Activated gamma-delta T cell (primary cell): ENCODE measurements around the gene PRDM2.

Experiments used
- DNase-seq: peaks from one replicate; lab custom pipeline; 2025; lab: John Stamatoyannopoulos, UW

The PRDM2 gene

DNA sequence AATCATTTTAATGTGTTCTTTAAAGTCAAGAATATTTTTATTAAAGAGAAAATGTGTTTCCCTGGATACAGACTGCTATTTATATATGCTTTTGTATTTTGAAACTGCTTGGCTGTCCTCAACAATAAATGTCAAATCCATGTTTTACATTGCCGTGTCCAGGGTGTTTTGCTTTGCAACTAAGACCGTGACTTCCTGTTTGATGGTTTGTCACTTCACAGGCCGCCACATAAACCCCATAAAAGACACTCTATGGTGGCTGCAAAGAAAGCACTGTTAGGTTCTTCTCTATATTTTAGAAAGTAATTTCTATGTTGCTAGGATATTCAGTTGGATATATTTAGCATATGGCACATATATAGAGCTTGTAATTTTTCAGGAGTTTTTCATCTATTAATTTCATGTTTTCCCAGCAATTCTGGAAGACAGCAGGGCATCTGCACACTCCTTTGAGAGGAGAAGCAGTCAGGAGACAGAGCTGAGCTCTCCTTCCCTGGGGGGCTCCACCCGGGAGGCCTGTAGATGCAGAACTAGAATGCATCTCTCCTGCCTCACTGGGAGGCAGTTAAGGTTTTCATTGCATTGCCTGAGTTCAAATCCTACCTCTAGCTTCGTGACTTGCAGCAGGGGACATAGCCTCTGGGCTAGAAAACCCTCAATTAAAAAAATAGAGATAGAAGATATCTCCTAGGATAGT is 33.1 kb downstream of the PRDM2 start:
- no peak for DNase-seq

DNA sequence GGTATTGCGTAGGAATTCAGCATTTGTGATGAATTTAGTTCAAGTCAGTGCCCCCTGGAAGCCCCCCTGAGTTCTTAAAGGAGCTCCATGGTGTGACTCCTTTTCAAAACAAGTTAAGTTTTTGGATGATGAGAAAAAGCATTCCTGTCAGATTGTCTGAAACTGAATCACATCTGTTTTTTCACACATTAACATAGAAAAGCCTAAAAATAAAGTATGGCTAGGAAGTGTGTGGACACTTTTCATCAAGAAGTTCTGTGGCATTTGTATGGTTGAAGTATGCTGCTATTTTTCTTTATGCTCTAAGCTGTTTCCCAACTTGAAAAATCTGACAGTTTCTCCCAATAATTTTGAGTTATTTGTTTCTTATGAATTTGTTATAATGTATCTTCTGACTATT is 33.7 kb downstream of the PRDM2 start:
- DNase-seq: no peak

DNA sequence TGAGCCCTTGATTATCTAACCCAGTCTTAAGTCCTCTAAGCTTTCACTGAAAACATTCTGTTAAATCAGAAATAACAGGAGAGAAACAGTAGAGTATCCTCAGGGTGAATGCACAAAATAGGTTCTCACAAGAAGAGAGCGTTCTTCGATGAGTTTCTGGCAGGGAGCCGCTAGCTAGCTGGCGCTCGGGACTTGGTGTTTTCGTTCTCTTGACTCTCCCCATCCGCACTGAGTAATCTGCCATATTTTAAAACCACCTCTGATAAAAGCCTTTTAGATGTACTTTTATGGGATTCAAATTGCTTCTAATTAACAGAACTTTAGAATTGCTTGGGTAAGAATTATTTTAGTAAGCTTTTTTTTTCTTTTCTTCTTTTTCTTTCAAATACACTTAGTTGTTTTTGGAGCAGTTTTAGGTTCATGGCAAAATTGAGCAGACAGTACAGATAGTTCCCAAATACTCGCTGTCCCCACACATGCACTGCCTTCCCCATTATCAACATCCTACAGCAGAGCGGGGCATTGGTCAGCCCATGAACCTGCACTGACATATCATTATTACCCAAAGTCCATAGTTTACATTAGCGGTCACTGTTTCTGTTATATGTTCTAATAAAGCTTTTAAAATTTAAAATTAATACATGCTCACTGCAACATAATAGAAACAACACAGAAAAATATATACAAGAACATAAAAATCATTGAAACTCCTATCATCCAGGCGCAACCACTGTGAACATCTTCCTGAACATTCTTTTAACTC is 35.4 kb downstream of the PRDM2 start:
- no peak for DNase-seq

DNA sequence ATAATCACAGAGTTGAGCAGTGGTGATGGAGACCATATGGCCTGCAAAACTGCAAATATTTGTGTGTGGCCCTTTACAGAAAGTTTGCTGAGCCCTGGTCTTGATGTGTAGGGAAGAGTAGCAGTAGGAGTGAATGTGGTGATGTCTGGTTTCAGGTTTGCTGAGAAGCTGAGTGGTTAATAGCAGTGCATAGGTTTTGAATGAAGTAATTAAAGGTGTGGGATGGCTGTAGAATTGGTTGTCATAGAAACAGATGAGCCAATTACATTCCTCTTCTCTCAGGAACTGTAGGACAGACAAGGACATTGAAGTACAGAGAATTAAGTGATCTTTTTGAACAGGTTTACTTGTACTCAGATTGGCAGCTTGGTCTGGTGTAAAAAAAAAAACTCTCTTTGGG is 37.4 kb downstream of the PRDM2 start:
- no peak for DNase-seq

DNA sequence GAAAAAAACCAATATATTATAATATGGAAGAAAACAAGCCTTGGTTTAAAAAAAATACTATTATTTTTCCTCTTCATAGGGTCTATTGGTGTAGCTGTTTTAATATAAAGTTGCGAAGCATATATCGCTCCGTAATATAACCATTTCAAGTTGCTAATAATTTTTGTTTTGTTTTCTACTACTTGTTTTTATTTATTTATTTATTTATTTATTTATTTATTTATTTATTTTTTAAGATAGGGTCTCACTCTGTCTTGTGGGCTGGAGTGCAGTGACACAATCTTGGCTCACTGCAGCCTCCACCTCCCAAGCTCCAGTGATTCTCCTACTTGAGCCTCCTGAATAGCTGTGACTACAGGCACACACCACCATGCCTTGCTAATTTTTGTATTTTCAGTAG is 46.4 kb downstream of the PRDM2 start:
- DNase-seq: no peak

DNA sequence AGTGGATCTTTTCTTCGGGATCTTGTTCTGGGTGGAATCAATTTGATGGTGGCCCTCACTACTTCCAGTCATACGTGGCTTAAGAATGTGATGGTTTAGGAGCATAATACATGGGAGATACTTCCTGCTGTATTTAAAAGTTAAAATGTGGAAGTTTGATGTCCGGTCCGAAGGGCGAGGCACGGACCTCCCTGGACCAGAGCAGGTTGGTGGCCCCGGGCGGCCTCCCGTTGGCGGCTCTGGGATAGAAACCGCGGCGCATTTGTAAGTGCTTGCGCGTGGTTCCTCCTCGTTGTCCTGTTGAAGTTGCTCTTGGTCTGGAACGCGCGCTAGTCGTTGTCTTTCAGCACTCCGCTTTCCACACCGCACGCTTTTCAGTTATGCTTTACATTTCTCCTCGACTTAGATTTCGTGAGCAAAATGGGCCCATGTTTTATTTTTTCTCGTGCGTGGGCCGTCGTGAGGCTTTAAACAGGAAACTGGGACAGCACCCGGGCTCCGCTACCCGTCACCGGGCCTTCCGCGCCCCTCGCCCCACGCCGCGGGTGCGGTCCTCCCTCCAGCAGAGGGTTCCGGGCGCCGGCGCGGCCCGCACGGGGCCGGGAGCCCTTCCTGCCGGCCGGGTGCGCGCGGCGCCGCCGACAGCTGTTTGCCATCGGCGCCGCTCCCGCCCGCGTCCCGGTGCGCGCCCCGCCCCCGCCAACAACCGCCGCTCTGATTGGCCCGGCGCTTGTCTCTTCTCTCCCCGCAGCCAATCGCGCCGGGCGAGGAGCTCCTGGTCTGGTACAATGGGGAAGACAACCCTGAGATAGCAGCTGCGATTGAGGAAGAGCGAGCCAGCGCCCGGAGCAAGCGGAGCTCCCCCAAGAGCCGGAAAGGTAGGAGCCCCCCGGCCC is 48.9 kb downstream of the PRDM2 start:
- peak; percentile 98 for DNase-seq

DNA sequence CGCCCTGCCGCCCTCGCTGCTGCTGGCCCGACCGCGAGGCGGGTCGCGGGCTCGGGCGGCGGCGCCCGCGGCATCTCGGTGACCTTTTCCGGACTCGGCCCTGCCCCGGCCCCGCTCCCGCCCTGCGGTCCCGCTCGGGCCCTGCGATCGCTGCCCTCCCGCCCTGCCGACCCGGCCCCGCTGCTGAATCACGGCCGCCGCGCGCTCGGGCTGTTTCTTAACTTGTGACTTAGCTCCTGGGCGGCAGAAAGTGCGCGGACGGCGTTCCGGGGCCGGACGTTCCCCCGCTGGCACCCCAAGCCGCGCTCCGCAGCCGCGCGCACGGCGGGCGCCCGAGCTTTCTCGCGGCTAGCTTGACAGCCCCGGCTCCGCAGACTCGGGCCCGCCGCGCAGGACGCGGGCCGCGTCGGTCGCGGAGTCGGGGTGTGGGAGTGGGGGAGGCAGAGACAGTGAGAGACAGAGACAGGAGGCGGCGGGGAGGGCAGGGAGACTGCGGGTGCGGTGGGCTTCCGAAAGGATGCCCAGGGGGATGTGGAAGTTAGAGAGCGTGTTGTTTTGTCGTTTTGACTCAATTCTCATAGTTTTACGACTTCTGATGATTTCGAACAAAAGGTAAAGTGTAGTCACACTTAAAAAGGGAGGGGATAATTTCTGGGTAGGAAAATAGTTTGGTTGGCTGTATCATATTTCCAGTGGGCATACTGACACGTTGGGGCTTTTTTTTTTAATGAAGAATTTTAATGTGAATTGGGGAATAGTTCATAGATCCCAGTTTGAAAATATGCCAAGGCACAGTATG is 49.8 kb downstream of the PRDM2 start:
- no peak for DNase-seq

DNA sequence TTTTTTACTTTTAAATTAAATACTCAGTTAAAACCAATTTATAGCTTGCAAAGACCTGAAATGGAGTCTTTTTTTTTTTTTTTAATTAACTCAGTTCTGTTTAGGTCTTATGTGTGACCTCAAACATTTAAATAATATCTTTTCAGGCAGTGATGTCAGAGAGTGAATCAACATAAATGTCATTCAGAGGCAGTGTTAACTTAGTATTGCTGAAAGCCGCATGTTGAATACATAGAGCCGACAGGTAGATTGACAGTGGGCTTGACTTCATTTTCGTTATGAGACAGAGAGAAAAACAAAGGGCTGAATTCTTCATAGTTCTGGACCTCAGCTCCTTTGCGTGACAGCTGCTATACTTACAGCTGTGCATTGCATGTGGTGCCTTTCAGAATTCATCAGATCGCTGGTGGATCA is 51.5 kb downstream of the PRDM2 start:
- no peak for DNase-seq

DNA sequence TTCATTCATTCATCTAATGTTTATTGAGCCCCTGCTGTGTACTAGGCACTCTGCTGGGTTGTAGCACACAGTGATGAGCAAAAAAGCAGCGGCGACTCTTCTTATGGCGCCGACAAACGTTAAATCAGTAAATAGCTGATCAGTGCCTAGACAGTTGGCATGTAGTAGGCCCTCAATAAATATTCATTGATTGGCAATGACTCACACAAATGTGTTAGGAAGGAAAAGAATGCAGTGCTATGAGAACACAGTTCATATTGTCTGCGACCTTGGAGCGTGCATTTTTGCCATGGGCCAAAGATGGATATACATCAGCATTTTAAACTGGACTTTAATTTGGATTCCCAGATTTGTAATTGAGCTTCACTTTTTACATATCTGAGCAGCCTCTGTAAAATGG is 52.0 kb downstream of the PRDM2 start:
- no peak for DNase-seq

DNA sequence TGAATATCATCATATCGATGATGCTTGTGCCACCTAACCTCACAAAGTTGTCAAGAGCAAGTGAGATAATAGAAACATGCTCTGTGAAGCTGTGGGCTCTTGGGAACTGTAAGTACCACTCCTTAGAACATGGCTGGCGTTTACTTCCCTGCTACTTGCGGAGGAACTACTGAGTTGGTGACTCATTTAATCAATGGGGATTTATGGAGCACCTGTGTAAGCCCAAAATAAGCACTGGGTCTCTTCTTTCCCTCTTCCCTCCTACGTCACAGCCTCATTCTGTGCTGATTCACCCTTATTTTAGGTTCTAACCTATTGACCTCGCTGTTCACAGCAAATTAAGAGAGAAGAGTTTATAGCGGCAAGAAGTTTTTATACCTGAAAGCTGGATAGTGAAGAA is 52.9 kb downstream of the PRDM2 start:
- DNase-seq: no peak

DNA sequence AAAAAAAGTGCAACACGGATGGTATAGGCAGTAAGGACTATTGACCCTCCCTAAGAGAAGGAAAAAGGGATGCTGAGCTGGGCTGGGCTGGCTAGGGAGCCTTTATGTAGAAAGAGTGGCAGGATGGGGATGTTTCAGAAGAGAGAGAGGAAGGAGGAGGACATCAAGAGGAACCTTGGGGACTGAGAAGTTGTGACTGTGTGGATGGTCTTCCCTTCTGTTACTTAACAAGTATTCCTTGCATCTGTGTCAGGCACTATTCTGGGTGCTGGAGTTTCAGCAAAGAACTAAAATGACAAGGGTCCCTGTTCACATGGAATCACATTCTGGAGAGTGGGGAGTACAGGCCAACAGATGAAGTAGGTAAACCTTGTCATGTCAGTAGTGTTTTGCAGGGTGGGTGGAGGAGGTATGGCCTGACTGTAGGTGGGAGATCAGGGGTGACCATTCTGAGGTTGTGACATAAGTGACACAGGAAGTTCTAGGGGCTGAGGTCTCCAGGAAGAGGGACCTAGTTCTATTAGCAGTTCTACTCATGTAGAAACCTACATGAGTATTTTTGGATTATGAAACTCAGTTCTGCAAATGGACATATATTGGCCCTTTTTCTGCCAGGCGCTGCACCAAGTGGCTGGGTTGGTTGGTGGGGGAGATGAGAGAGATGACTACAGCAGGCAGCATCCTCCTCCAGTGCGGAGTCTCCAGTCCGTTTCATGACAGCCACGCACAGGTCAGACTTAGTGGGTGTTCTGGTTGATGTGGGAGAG is 53.8 kb downstream of the PRDM2 start:
- DNase-seq: no peak

DNA sequence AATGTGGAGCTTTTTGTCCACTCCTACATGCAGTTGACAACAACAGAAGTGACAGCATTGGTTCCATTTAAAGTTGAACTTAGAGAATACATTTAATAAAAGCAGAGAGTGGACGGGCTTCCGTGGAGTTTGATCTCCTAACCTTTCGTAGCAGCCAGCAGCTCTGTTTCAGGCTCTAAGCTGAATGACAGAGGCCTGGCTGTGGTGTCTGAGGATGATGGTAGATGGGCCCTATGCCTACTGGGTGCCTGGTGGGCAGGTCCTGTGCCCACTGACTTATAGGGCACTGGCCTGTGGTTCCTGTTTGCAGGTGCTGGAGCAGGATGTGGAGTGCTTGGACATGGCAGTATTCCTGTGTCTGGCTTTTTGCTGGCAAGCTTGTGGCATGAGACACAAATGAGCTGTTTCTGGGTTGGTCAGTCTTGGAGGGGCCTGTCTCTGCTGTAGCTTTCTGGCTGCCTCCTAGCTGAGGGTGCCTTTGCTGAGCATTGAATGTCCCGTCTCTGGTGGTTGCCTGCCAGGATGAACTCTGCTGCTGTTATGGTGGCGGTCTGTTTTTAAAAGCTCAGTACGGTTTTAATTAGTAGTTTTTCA is 54.6 kb downstream of the PRDM2 start:
- no peak for DNase-seq

DNA sequence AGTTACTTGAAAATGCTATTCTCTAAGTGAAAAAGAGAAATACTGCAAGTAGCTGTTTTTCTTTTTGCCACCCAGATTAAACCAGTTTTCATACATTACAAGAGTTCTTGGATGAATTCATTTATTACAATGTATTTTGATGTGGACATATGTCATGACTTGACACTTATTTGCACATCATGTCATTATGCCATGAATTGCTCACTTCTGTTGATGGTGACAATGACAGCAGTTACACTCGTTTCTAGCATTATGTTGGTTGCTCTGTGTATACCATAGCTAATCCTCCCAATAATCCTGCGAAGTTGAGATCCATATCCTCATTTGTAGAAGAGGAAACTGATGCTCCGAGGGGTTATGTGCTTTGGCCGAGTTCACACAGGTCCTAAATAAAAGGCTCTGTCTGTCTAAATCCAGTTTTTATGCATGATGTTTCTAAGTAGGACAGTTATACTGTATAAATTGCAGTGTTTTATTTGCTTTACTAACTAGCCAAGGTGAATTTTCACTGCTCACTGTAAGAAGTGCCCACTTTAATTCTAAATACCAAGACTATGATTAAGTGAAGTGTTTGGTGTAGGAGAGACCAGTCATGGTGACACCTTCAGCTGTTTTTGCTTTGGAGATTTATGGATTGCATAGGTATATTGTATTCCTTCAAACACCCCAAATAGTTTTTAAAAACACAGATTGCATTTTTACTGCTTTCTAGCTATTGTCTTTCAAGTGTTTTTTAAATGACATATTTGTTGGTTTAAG is 56.7 kb downstream of the PRDM2 start:
- DNase-seq: no peak

DNA sequence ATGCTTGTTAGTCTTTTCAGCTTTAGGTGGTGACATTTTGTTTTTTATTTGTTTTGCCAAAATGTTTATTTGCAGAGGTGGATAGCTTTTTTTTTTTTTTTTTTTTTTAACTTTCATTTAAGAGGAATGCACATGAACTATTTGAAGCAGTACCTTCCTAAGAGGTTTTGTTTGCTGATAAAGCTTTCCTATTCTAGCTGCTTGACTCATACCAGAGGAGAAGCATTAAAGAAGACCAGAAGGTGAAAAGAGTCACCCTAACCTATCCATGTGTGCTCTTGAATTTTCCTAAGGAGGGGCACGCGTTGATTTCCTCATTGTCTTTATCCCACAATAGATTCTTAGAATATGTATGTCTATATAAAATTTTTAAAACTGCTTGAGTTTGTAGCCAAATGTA is 57.7 kb downstream of the PRDM2 start:
- no peak for DNase-seq

DNA sequence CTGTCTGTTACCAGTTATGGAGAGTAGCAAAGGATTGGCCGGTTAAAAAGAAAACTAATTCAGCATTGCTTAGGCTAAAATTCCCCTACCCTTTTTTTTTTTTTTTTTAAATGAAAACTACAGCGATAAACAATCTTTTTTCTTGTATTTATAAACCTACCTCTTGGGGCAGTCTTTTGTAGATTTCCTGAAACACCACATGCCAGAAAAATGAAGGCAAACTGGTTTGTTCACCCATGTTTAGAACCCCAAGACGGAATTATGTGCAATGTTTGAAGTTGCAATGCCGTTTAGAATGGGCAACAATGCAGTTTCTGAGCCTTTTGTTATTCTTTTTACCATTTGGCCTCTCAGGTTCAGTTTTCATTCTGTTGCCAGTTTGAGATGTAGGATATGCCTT is 59.1 kb downstream of the PRDM2 start:
- DNase-seq: no peak

DNA sequence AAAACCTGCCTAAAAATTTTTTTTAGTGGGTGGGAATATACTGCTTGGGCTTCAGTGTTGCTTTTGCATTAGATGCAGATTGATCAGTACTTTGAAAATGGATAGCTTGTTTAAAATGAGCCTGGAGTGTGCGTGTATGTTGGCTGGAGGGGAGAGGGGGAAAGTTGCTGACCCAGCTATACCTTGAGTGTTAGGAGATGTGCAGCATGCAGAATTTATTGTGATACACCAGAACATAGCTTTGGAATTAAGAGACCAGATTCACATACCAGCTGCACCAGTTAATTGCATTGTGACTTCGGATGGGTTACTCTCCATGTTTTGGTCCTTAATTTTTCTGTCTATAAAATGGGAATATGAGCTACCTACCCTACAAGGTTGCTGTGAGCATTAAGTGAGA is 60.4 kb downstream of the PRDM2 start:
- no peak for DNase-seq

DNA sequence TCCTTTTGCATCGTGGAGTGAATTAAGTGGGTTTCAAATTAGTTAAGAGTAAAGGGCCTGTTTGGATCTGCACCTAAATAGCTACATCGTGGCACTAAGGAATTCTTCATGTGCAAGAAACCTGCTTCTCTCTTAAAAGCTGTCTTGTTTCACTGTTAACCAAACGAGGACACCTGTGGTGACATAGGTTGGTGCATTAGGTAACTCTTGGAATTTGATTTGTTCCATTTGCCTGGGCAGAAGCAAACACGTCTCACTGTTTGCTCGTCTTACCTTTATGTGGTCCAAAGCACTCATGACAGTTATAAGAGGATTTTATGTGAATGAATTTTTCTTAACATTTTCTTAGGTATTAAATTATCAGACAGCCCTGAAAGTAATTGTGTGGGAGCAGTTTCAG is 60.9 kb downstream of the PRDM2 start:
- DNase-seq: no peak

DNA sequence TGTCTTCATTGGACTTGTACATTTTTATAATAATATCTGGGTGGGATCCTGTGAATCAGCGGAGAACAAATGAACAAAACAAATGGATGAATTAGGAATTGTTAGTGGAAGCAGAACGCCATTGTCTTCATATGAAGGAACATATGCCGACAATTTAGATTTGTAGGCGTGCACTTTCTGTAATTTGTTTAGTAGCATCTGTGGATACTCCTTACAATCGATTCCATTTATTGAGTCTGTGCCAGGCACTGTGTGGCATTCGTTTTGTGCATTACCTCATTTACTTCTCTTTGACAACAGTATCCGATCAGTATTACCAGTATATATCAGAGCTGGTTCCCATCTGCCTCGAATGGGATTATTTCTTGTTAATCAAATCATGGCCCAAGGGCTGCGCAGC is 61.9 kb downstream of the PRDM2 start:
- no peak for DNase-seq

DNA sequence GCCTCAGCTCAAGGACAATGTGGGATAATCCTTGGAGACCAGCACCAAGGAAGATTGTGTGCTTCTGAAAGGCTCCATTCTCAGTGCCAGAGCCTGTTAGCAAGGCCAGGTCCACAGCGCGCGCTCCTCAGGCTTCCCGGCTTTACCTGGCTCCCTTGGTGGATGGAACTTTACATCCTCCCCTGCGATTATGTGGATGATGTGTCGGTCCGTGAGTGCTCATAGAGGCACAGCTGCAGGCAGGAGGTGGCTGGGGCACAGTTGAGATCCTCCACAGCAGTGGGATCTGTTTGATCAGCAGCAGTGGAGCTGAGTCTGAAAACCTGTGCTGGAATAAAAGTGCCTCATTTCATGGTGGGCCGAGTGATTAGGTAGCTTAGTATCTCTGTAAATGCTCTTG is 62.7 kb downstream of the PRDM2 start:
- DNase-seq: no peak

DNA sequence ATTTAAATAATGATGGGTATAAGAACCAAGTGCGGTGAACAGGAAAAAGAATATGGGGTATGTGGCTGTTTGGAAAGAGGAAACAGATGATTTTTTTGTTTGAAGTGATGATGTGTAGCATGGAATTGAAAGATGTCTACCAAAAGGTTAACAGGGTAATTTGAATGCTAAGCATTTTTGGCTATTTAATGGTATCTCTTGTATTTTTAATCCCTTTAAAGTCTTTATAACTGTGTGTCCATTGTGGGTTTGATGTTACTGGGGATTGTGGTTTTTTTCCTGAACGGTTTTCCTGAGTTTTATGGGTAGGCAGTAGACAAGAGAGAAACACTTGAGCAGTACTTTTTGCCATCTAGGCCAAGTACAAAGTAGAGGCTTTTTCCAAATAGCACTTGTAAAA is 63.2 kb downstream of the PRDM2 start:
- no peak for DNase-seq
